Smooth muscle cell (in vitro differentiated cells): ENCODE measurements around the gene GSTO2. TPM values are rescaled to one million over a fixed set of nuclear protein-coding genes. Genes with fewer than 3 reads are reported as not detected.

Source experiments
- DNase-seq: peaks from one replicate; lab custom pipeline; 2025; ENCODE audit not compliant: unreplicated experiment; lab: John Stamatoyannopoulos, UW
- H2AFZ ChIP-seq: fragments of 200-600 bp; sonication (generic); 2 replicates; pipeline ENCODE4 v1.6.0; 2016; ENCODE audit warnings: antibody characterized with exemption, low read depth, mild to moderate bottlenecking
- H3F3A ChIP-seq: fragments of 200-600 bp; sonication (generic); 2 replicates; pipeline ENCODE4 v1.6.0; 2017; ENCODE audit warnings: antibody characterized with exemption, low read depth
- H3K27ac ChIP-seq: fragments of 200-600 bp; sonication (generic); 2 replicates; pipeline ENCODE4 v1.5.1; 2016; ENCODE audit warnings: low read depth, mild to moderate bottlenecking
- H3K27me3 ChIP-seq: fragments of 200-600 bp; sonication (generic); 2 replicates; pipeline ENCODE4 v1.6.1; 2016; ENCODE audit warnings: low read depth, mild to moderate bottlenecking
- H3K36me3 ChIP-seq: fragments of 200-600 bp; sonication (generic); 2 replicates; pipeline ENCODE4 v1.5.1; 2016; ENCODE audit warnings: low read depth
- H3K4me1 ChIP-seq: fragments of 200-600 bp; sonication (generic); 2 replicates; pipeline ENCODE4 v1.5.1; 2016; ENCODE audit warnings: low read depth
- H3K4me2 ChIP-seq: fragments of 200-600 bp; sonication (generic); 2 replicates; pipeline ENCODE4 v1.6.0; 2016; ENCODE audit warnings: mild to moderate bottlenecking
- H3K4me3 ChIP-seq: fragments of 200-600 bp; sonication (generic); 2 replicates; pipeline ENCODE4 v1.5.1; 2016; ENCODE audit warnings: mild to moderate bottlenecking
- H3K79me2 ChIP-seq: fragments of 200-600 bp; sonication (generic); 2 replicates; pipeline ENCODE4 v1.6.0; 2016; ENCODE audit warnings: low read depth, mild to moderate bottlenecking
- H3K9ac ChIP-seq: fragments of 200-600 bp; sonication (generic); 2 replicates; pipeline ENCODE4 v1.6.0; 2016; ENCODE audit warnings: low read depth
- H3K9me3 ChIP-seq: fragments of 200-600 bp; sonication (generic); replicated peaks from 2 replicates; pipeline ENCODE4 v1.5.1; 2016; ENCODE audit warnings: low read depth
- H4K20me1 ChIP-seq: fragments of 200-600 bp; sonication (generic); 2 replicates; pipeline ENCODE4 v1.6.0; 2016; ENCODE audit warnings: low read depth
- WGBS: methylation state at CpG from one replicate; pipeline ENCODE4 v1.1.7; 2016; ENCODE audit warnings: low lambda C conversion rate; 5-methylcytosine and 5-hydroxymethylcytosine counted together
- polyA plus RNA-seq: library from polyadenylated mRNA; unstranded; fragments of >200 nt; fragmentation: Nextera tagmentation; extraction: Ambion mirVana; gene quantifications from 2 replicates; pipeline ENCODE4 v1.2.1, GENCODE V29; 2016
- total RNA-seq: library from RNA; depleted of rRNA; stranded (reverse); fragments of >200 nt; gene quantifications from 2 replicates; pipeline ENCODE4 v1.2.3, GENCODE V29; 2014
- TF ChIP-seq, protein P1 (sequence below): fragments of 200-600 bp; sonication (generic); IDR thresholded peaks from 2 replicates; pipeline ENCODE4 v1.5.1; 2017; ENCODE audit warnings: borderline replicate concordance, mild to moderate bottlenecking, antibody characterized with exemption; ENCODE audit not compliant: insufficient read depth, poor library complexity, severe bottlenecking

Gene GSTO2
- total and polyA plus RNA-seq, 2 experiments from 2014 or later = 2.1 to 3.7 TPM

DNA sequence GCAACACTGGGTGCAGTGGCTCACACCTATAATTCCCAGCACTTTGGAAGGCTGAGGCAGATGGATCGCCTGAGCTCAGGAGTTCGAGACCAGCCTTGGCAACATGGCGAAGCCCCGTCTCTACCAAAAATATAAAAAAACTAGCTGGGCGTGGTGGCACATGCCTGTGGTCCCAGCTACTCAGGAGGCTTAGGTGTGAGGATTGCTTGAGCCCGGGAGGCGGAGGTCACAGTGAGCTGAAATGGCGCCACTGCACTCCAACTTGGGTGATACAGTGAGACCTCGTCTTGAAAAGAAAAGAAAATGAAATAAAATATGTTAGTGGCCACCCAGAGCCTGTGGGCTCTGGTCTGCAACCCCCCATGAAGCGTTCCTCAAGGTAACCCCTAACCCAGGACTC is 55.9 kb downstream of the GSTO2 start:
- Histone ChIP-seq H3K9me3 (no peaks in the 10 kb centered on the region), H3K27ac (no peak overlapping the region), H4K20me1 (peaks cover 91% of the 10 kb centered on the region), H3K4me3 (no peak overlapping the region), H3K4me1 (peaks cover 37% of the 10 kb centered on the region), H3K79me2 (peaks cover 79% of the 10 kb centered on the region), H3F3A (peaks cover 5% of the 10 kb centered on the region), H3K27me3 (no peaks in the 10 kb centered on the region), H3K4me2 (no peak overlapping the region), H2AFZ (no peak overlapping the region), H3K9ac (no peak overlapping the region), H3K36me3 (no peaks in the 10 kb centered on the region)
- TF ChIP-seq, protein P1, sequence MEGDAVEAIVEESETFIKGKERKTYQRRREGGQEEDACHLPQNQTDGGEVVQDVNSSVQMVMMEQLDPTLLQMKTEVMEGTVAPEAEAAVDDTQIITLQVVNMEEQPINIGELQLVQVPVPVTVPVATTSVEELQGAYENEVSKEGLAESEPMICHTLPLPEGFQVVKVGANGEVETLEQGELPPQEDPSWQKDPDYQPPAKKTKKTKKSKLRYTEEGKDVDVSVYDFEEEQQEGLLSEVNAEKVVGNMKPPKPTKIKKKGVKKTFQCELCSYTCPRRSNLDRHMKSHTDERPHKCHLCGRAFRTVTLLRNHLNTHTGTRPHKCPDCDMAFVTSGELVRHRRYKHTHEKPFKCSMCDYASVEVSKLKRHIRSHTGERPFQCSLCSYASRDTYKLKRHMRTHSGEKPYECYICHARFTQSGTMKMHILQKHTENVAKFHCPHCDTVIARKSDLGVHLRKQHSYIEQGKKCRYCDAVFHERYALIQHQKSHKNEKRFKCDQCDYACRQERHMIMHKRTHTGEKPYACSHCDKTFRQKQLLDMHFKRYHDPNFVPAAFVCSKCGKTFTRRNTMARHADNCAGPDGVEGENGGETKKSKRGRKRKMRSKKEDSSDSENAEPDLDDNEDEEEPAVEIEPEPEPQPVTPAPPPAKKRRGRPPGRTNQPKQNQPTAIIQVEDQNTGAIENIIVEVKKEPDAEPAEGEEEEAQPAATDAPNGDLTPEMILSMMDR = no peak
- no peak for DNase-seq
- 98% methylated on average over 10 of the region's 10 CpGs for WGBS

- Histone ChIP-seq H3K4me1 (peaks cover 45% of the 10 kb centered on the region), H2AFZ (no peak overlapping the region), H3K9me3 (no peaks in the 10 kb centered on the region), H3K4me3 (no peak overlapping the region), H3K79me2 (peaks cover 71% of the 10 kb centered on the region), H3K27ac (peak overlapping the region; percentile 99), H3K27me3 (no peaks in the 10 kb centered on the region), H3K36me3 (no peaks in the 10 kb centered on the region), H3K4me2 (peak overlapping the region; percentile 45), H3F3A (peaks cover 10% of the 10 kb centered on the region), H4K20me1 (peaks cover 89% of the 10 kb centered on the region), H3K9ac (no peak overlapping the region)
- TF ChIP-seq, protein P1 = no peak
- no peak for DNase-seq
- 84% methylated on average over 27 of the region's 28 CpGs for WGBS
Measured at GRCh38 chr10:104325436-104326435, 56.8 kb downstream of the GSTO2 start.

DNA sequence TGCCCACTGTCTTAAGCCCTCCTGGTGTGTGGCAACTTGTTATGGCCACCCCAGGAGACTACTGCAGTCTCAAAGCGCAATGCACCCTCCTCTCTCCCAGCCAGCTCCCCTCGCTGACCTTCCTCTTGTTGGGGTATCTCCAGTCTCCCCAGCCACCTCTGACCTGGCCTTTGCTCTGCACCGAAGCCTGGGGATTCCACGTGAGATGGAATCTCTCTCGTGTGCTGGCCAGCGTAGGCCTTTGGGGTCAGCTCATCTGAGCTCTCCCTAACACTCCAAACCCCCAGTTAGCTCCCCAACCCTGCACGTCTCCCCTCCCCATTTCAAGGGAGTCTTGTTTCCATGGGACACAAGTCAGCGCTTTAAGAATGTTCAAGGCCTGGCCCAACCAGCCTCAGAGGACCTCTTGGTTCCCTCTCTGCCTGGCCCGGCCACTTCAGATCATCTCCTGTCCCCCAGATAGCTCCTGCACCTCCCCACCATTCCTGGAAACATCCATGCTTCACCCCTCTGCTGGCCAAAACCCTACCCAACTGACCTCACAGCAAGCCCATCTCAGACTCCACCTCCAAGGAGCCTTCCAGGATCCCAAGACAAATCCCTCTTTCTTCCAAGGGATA is 58.1 kb downstream of the GSTO2 start:
- Histone ChIP-seq H3K79me2 (peaks cover 62% of the 10 kb centered on the region), H3K4me1 (peaks cover 59% of the 10 kb centered on the region), H3K4me3 (no peak overlapping the region), H3F3A (peaks cover 23% of the 10 kb centered on the region), H2AFZ (no peak overlapping the region), H4K20me1 (peaks cover 89% of the 10 kb centered on the region), H3K36me3 (no peaks in the 10 kb centered on the region), H3K27me3 (no peaks in the 10 kb centered on the region), H3K9ac (peak overlapping the region; percentile 33), H3K9me3 (no peaks in the 10 kb centered on the region), H3K4me2 (peak overlapping the region; percentile 83), H3K27ac (peak overlapping the region; percentile 99)
- TF ChIP-seq, protein P1 = no peak
- DNase-seq = no peak
- WGBS = 97% methylated on average over 9 of the region's 9 CpGs
